BLaER1 treated with 17β-estradiol and CSF1 and Interleukin-3, amounts not matched to agents 10 nM and 100 nM (cell line): ENCODE results near the gene QRICH2.
"Not testable (repeated sequence)": the region's sequence is repeated elsewhere in the genome, so short reads cannot be mapped to it uniquely, and the experiment has no call there.

ENCODE experiments used
- H3K27ac ChIP-seq, 11 experiments: shearing (Covaris generic); formaldehyde crosslinking; 2 replicates each; pipeline ENCODE4 v1.8.1; 2022
- H3K27me3 ChIP-seq, 11 experiments: shearing (Covaris generic); formaldehyde crosslinking; 2 replicates each; pipeline ENCODE4 v1.8.1; 2022
- H3K36me3 ChIP-seq, 11 experiments: shearing (Covaris generic); formaldehyde crosslinking; 2 replicates each; pipeline ENCODE4 v1.8.1; 2022
- H3K4me1 ChIP-seq, 10 experiments: shearing (Covaris generic); formaldehyde crosslinking; 2 replicates each; pipeline ENCODE4 v1.8.1; 2022
- H3K4me2 ChIP-seq, 11 experiments: shearing (Covaris generic); formaldehyde crosslinking; 2 replicates each; pipeline ENCODE4 v1.8.1; 2022
- H3K4me3 ChIP-seq, 10 experiments: shearing (Covaris generic); formaldehyde crosslinking; 2 replicates each; pipeline ENCODE4 v1.8.1; 2022
- H3K9ac ChIP-seq, 11 experiments: shearing (Covaris generic); formaldehyde crosslinking; 2 replicates each; pipeline ENCODE4 v1.8.1; 2022
- H3K9me3 ChIP-seq, 11 experiments: shearing (Covaris generic); formaldehyde crosslinking; replicated peaks in 1 of 11; 2 replicates each; pipeline ENCODE4 v1.8.1; 2022
- H4K20me1 ChIP-seq, 11 experiments: shearing (Covaris generic); formaldehyde crosslinking; 2 replicates each; pipeline ENCODE4 v1.8.1; 2022
- Cebpa-rat ChIP-seq, 11 experiments: shearing (Covaris generic); IDR thresholded peaks; 2 replicates each; pipeline ENCODE4 v1.8.1; 2022

The QRICH2 gene

DNA sequence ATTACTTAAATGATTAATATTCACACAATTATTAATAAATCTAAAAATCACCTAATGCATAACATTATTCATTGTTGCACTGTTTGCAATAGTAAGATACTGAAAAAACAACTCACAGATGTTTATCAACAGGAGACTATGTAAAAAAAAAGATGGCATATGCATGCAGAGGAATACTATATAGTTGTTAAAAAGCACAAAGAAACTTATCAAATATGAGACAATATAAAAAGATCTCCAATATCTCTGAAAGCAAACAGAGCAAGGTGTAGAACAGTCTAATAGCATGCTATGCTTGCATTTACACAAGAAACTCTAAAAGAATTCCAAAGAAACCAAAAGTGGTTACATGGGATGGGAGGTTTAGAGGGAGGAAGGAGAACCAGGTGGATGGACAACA, 71.5 kb downstream of the QRICH2 start:
- H3K9ac ChIP-seq: no peak overlapping the region
- H3K9me3 ChIP-seq: peaks cover 0 to 7% (median 0%) of the 10 kb centered on the region in 11 experiments; a peak in 1 of 22 replicates
- H3K27me3 ChIP-seq: peaks cover 34 to 50% (median 46%) of the 10 kb centered on the region in 11 experiments
- no peak overlapping the region for H3K4me2 ChIP-seq
- H3K36me3 ChIP-seq: no peaks in the 10 kb centered on the region
- H3K27ac ChIP-seq: no peak overlapping the region
- H3K4me3 ChIP-seq: no peak overlapping the region
- peaks cover 0 to 4% (median 0%) of the 10 kb centered on the region in 11 experiments; a peak in 1 of 22 replicates for H4K20me1 ChIP-seq
- no peak for TF ChIP-seq Cebpa-rat (IDR thresholded peaks at IDR 0.05)
- H3K4me1 ChIP-seq: peaks cover 0 to 7% (median 6%) of the 10 kb centered on the region in 10 experiments; a peak in 12 of 20 replicates

- TF ChIP-seq Cebpa-rat (IDR thresholded peaks at IDR 0.05): no peak
- Histone ChIP-seq H3K27ac (no peak overlapping the region), H3K4me1 (peaks cover 0 to 3% (median 3%) of the 10 kb centered on the region in 10 experiments; a peak in 12 of 20 replicates), H3K27me3 (peaks cover 27 to 43% (median 39%) of the 10 kb centered on the region in 11 experiments), H4K20me1 (peaks cover 0 to 4% (median 0%) of the 10 kb centered on the region in 11 experiments; a peak in 1 of 22 replicates), H3K9ac (no peak overlapping the region), H3K36me3 (no peaks in the 10 kb centered on the region), H3K9me3 (peaks cover 0 to 7% (median 0%) of the 10 kb centered on the region in 11 experiments; a peak in 1 of 22 replicates), H3K4me2 (no peak overlapping the region), H3K4me3 (no peak overlapping the region)
Measured at GRCh38 chr17:76235883-76236282, 72.2 kb downstream of the QRICH2 start.

- H3K27me3 ChIP-seq: peaks cover 12 to 30% (median 23%) of the 10 kb centered on the region in 11 experiments
- TF ChIP-seq Cebpa-rat (IDR thresholded peaks at IDR 0.05): no peak
- no peak overlapping the region for H3K27ac ChIP-seq
- no peak overlapping the region for H3K4me3 ChIP-seq
- H3K4me2 ChIP-seq: no peak overlapping the region
- no peak overlapping the region for H3K9ac ChIP-seq
- no peaks in the 10 kb centered on the region for H3K4me1 ChIP-seq
- no peaks in the 10 kb centered on the region for H3K36me3 ChIP-seq
- H3K9me3 ChIP-seq: no peaks in the 10 kb centered on the region; a peak in 1 of 22 replicates
- H4K20me1 ChIP-seq: no peaks in the 10 kb centered on the region; a peak in 1 of 22 replicates
Measured at GRCh38 chr17:76234354-76234679, 73.8 kb downstream of the QRICH2 start.

DNA sequence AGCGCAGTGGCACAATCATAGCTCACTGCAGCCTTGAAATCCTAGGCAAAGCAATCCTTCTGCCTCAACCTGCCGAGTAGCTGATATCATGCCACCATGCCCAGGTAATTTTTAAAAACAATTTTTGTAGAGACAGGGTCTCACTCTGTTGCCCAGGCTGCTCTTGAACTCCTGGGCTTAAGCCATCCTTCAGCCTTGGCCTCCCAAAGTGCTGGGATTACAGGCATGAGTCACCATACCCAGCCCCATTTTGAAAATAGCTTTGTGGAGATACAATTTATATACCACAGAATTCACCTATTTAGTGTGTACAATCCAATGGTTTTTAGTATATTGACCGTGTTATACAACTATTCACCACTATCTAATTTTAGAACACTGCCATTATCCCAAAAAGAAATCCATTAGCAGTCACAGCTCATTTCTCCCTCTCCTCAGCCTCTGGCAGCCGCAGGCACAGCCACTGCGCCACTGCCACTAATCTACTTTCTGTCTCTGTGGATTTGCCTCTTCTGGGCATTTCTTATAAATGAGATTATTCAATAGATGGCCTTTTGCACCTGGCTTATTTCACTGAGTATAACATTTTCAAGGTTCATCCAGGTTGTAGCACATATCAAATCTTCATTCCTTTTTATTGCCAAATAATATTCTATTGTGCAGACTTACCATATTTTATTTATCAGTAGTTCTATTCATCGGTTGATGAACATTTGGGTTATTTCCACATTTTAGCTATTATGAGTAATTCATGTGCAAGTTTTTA, 74.3 kb downstream of the QRICH2 start:
- Histone ChIP-seq H4K20me1 (no peaks in the 10 kb centered on the region), H3K4me2 (no peak overlapping the region), H3K36me3 (no peaks in the 10 kb centered on the region), H3K27me3 (peaks cover 7 to 24% (median 18%) of the 10 kb centered on the region in 11 experiments), H3K9me3 (no peaks in the 10 kb centered on the region; a peak in 1 of 22 replicates), H3K4me1 (no peaks in the 10 kb centered on the region), H3K27ac (no peak overlapping the region), H3K9ac (no peak overlapping the region), H3K4me3 (no peak overlapping the region)
- no peak for TF ChIP-seq Cebpa-rat (IDR thresholded peaks at IDR 0.05)

DNA sequence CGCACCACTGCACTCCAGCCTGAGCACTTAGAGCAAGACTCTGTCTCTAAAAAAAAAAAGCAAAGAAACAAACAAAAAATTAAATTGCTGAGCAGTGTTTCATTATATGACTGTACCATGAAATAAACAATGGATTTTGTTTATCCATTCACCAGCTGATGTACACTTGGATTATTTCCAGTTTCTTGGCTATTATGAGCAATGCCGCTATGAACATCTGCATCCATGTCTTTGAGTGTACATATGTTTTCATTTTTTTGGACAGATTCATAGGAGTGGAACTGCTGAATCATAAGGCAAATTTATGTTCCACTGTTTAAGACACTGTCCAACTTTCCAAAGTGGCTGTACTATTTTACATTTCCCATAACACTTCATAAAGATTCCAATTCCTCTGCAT, 75.7 kb downstream of the QRICH2 start:
- Histone ChIP-seq H3K36me3 (no peaks in the 10 kb centered on the region), H3K4me3 (no peak overlapping the region), H3K4me1 (no peaks in the 10 kb centered on the region), H4K20me1 (no peaks in the 10 kb centered on the region), H3K9me3 (no peaks in the 10 kb centered on the region; a peak in 1 of 22 replicates), H3K4me2 (no peak overlapping the region), H3K27ac (no peak overlapping the region), H3K27me3 (peaks cover 0 to 10% (median 4%) of the 10 kb centered on the region in 11 experiments; a peak in 18 of 22 replicates), H3K9ac (no peak overlapping the region)
- TF ChIP-seq Cebpa-rat (IDR thresholded peaks at IDR 0.05): no peak

- H3K4me2 ChIP-seq, H4K20me1 ChIP-seq, H3K9ac ChIP-seq, H3K4me3 ChIP-seq, H3K4me1 ChIP-seq, H3K27me3 ChIP-seq, H3K9me3 ChIP-seq, H3K36me3 ChIP-seq, H3K27ac ChIP-seq: not testable (repeated sequence)
Measured at GRCh38 chr17:76226749-76227148, 81.3 kb downstream of the QRICH2 start.

DNA sequence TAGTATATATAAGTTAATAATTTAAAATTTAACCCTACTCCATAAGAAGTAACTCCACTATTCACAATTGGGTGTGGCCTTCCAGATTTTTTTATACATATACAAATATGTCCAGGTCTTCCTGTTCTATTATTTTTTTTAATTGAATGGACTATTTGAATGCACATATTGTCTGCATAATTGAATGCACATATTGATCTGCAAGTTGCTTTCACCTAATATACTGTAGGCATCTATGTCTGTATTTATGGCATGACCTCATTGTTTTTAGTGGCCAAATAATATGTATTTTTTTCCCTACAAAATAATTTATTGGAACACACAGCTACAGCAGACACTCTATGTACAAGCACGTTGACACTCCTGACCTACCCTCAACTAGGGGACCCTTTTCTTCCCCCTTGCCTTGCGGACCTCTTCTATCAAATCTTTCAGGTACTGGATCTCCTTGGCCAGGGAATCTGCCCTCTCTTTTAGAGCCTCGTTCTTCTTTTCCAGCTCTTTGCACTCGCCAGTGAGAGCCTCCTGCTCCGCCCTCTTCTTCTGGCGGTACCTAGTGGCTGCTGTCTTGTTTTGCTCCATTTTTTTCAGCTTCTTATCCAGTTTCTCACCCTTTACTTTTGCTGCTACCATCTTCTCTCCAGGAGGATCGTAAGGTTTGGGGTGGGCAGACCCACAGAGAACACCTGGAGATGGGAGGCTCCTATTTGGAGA, 82.5 kb downstream of the QRICH2 start:
- H3K27me3 ChIP-seq, H3K9ac ChIP-seq, H3K4me3 ChIP-seq, H3K9me3 ChIP-seq, H3K36me3 ChIP-seq, H4K20me1 ChIP-seq, H3K4me2 ChIP-seq, H3K27ac ChIP-seq, H3K4me1 ChIP-seq: not testable (repeated sequence)
